Urothelium cell line (cell line): ENCODE data around the gene BTAF1.

Experiments
- DNase-seq: peaks from one replicate; pipeline ENCODE4 v3.0.0; 2011; ENCODE audit warnings: low spot score, mixed read lengths
- FAIRE-seq: peaks from 2 replicates; lab custom pipeline; 2011; peaks lifted over from hg19 to GRCh38; lab: Jason Lieb, UNC

The BTAF1 gene

GRCh38 chr10:92038949-92039348, 115.4 kb downstream of the BTAF1 start:
- no peak for DNase-seq
- no peak for FAIRE-seq

DNA sequence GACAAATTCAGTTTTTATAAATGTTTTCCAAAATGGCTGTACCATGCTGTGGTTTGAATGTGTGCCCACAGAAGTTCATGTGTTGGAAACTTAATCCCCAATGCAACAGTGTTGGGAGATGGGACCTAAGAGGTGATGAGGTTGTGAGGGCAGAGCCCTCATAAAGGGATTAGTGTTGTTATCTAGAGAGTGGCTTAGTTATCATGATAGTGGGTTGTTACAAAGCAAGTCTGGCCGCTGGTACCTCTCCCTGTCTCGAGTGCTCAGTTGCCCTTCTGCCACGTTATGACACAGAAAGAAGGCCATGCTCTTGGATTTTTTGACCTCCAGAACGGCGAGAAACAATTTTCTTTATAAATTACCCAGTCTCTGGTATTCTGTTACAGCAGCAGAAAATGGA, 119.0 kb downstream of the BTAF1 start:
- no peak for FAIRE-seq
- no peak for DNase-seq

DNA sequence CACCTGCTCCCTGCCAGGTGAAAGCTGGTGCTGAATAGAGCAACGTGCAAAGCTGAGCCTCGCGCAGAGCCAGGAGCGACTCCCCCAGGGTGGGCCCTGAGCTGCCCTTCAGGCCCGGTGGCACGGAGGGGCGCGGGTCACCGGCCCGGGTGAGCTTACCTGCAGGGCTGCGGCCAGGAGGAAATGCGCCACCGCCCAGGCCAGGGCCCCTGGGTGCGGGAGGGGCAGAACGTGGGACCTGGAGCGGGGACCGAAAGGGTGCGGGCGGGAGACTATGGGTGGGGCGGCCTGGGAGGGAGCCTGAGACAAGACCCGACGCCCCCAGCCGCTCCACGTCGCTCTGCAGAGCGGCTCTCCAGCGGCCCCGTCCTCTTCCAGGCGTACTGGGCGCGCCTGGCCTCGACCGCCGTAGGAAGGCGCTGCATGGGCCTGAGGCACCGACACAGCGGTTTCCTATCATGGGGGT, 122.1 kb downstream of the BTAF1 start:
- DNase-seq (no peak), FAIRE-seq (no peak)

GRCh38 chr10:92047215-92047614, 123.6 kb downstream of the BTAF1 start:
- FAIRE-seq (no peak), DNase-seq (no peak)

GRCh38 chr10:92052088-92052487, 128.5 kb downstream of the BTAF1 start:
- FAIRE-seq = no peak
- DNase-seq = no peak

DNA sequence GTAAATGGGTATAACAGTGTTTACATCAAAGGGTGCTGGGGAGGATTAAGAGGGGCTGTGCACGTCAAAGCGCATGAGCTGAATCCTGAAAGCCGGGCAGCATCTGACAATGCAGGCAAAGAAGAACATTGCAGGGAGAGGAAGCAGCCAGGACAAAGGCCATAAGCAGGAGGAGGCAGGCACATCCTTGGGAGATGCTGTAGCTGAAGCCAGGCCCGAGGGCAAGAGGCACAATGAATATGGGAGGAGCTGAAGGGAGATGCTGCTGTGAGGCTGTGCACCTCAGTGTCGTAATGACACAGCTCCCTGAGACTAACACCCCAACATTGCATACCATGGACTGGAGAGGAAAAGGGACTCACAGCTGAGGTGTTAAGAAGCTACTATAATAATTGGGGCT, 129.2 kb downstream of the BTAF1 start:
- no peak for DNase-seq
- FAIRE-seq = peak; percentile 46

- DNase-seq (no peak), FAIRE-seq (no peak)
Observed at GRCh38 chr10:92054807-92055206, 131.2 kb downstream of the BTAF1 start.

DNA sequence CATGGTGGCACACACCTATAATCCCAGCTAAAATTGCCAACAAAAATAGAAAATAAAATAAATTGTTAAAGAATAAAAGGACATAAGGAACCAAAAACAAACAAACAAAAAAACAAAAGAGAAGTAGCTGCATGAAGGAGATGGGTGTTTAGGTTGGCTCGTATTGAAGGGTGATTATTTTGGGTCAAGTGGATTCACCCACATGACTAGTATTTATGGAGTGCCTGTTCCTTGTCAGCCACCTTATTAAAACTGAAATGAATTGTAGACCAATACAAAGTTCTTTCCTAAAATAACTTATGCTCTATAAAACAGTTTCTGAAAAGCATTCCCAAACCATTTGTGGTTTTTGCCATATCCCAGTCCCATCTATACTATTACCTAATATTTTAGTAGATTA, 138.7 kb downstream of the BTAF1 start:
- DNase-seq = no peak
- no peak for FAIRE-seq

DNA sequence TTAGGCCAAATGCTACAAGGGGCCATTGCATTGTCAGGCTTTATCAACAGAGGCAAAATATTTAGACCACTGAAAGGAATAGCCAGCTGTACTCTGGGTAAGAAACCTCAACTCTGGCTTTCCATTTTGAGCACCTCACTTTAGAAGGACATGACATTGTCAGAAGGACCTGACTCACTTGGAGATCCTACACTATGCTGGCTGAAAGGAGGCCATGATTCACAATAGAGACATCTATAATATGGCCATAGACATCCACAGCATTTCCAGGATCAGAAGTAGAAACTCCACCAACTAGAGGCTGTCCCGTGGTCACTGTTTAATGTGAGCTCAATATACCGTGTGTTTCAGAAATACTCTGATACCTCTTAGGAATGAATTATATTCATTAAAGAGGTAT, 140.9 kb downstream of the BTAF1 start:
- FAIRE-seq = no peak
- DNase-seq = no peak

DNA sequence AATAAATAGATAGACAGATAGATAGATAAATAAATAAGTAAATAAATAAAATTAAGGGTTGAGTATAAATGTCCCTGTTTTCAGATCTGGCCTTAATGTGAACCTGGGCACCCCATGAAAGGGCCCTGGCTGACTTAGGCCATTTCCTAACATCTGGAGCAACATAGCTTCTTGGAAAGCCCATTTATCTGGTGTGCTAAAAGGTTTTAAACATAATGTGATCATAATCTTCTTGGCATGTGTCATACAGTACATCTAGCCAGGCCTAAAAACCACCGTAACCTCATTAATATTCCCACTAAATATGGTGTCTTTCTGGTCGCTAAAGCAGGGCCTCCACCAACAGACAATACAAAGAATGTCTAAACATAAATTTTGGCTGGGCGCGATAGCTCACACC, 142.8 kb downstream of the BTAF1 start:
- FAIRE-seq (no peak), DNase-seq (no peak)

DNA sequence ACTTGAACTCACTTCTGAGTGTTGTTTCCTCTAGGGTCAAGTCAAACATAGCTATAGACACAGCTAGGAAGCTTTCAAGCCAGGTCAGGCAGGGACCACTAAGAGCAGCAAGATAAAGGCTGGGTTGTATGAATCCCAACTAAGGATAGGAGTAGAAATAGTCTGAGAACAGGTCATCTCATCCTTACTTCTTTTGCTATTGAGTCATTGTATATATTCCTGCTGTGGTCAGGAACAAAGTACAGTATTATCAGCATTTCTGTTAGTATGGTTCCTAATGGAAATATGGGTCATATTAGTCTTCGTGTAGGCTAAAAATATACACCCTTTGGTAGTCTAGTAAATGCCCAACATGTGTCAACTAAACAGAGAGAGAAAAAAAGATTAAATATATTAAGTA, 145.3 kb downstream of the BTAF1 start:
- FAIRE-seq (no peak), DNase-seq (no peak)

- peak; percentile 7 for DNase-seq
- no peak for FAIRE-seq
Observed at GRCh38 chr10:92074126-92074887, 150.7 kb downstream of the BTAF1 start.

DNA sequence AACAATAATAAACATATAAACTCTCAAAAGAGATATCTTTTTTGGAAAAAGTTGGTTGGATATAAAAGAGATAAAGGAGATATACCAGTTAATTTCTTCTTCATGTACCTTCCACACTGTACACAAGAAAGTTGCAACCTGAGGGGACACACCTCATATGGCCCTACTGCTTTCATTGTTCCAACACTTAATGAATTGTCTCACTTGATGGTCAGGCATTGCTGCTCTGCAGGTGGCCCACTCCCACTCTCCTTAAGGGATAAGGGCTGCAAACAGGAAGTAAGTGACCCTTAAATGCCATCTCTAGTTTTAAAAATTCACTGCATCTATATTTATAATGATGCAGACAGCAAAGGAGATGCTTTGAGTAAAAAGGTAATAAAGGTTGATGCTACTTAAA, 152.3 kb downstream of the BTAF1 start:
- no peak for FAIRE-seq
- no peak for DNase-seq

DNA sequence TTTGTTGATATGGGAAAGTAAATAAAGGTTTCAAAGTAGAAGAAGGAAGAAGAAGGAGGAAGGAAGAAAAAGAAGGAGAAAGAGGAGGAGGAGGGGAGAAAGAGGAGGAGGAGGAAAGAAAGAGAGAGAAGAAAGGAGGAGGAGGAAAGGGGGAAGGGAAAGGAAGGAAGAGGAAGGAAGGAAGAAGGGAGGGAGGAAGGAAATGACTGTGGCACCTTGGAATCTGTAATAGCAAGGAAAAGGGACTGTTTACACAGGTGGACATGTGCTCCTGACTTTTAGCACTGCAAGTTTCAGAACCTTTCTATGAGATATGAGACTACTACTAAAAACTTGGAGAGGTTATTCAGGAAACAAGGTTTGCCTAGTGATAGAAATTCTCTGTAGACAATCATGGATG, 153.2 kb downstream of the BTAF1 start:
- FAIRE-seq (no peak), DNase-seq (no peak)

DNA sequence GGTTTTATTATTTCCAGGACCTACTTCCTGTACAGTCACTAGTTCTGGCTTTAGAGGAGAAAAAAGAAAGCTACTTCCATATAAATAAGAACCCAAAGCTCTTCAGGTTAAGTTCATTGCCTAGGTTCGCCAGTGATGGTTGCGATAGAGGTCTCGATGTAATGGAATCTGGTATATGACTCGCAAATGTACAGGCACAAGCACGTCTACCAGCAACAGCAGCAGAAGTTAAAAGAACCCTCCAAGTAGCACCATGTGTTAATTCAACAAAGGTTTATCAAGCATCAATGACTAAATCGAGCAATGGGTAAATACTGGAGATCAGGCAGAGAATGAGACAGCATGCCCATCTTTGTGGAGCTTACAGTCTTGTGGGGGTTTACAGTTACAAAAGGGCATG, 155.4 kb downstream of the BTAF1 start:
- FAIRE-seq = no peak
- no peak for DNase-seq
